Mucosa of descending colon (tissue), 3 donors: ENCODE data around the gene UBR2. TPM values are rescaled to one million over a fixed set of nuclear protein-coding genes. Genes with fewer than 3 reads are reported as not detected.
"Not testable (repeated sequence)": the region's sequence is repeated elsewhere in the genome, so short reads cannot be mapped to it uniquely, and the experiment has no call there.

Source experiments
- ATAC-seq: fragments of 200-7000 bp; cut with Tn5 transposase; one replicate; pipeline ENCODE4 v1.9.1; 2020; ENCODE audit warnings: mild to moderate bottlenecking, moderate library complexity
- DNase-seq, 3 donors: peaks; one replicate each; pipeline ENCODE4 v3.0.0-alpha.2; 2020
- H3K36me3 ChIP-seq: fragments of 200-600 bp; one replicate; pipeline ENCODE4 v1.8.0; 2021; ENCODE audit warnings: low read depth, mild to moderate bottlenecking
- H3K4me1 ChIP-seq: fragments of 200-600 bp; one replicate; pipeline ENCODE4 v1.8.0; 2021; ENCODE audit warnings: low read depth, mild to moderate bottlenecking
- H3K4me3 ChIP-seq: fragments of 200-600 bp; one replicate; pipeline ENCODE4 v1.8.0; 2021; ENCODE audit warnings: mild to moderate bottlenecking
- H3K9me3 ChIP-seq: fragments of 200-600 bp; one replicate; pipeline ENCODE4 v1.8.0; 2021; ENCODE audit warnings: mild to moderate bottlenecking
- CTCF ChIP-seq: fragments of 200-600 bp; IDR thresholded peaks from one replicate; pipeline ENCODE4 v1.8.0; 2022; ENCODE audit warnings: antibody characterized with exemption, mild to moderate bottlenecking
- intact Hi-C, 2 donors: fragments of 100-400 bp; cut with DNase I in 1 of 2; cut with micrococcal nuclease in 1 of 2; formaldehyde crosslinking; loops; one replicate each; pipeline versions ENCODE4 v1.11.0 to v1.11.1; 2022; cut with DNase I, micrococcal nuclease
- total RNA-seq, 3 donors: library from RNA; stranded (reverse); fragmentation: NEBNext Ultra II Directional in 2 of 3; extraction: Animal tissue kit (Norgen Biotek cat#: 25700) in 2 of 3; gene quantifications; one replicate each; pipeline versions ENCODE4 v1.2.1 to v1.2.4, GENCODE V29; 2021 to 2023
- donor health status: DM: no; HTN: no; CAD: no; lungs with moderate emphysema.
- donor health status: DM: no; HTN: no; CAD: no.
- donor health status: DM: no; HTN: yes; CAD: no.

Gene UBR2
- total RNA-seq, 3 donors from 2014 or later = 41.2 to 53.1 (median 49.6) TPM

DNA sequence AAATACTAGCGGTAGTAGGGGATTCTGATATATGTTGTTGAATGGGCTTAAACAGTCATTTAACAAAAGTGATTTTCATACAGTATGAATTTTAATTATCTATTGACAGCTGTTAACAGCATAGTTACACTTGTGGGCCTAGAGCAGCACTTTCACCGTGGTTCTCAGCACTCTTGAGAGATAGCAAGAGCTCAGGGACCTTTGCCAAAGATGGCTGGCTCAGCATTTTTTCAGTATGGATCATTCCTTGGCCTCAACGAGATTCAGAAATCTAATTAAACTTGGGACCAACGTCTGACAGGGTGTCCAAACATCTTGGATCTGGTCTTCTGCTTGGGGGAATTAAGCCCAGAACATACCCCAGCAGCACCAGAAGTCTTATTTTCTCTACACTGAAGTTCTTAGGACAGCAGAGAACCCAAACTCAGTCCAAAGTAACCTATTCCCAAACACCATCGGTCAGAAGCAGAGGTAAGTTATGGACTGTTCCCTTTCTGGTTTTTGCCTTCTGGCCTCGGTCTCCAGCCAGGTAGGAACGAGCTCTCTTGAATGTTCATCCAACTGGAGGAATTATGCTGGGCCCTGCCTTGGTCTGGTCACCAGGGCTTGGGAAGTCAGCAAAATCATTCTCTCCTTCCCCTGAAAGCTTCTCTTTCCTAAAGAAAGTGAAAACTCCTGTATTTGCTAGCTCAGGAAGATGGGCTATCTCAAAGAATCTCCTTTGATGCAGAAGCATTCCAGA lies 132.9 kb downstream of the UBR2 start:
- intact Hi-C loops = no loop called here
- Histone ChIP-seq H3K36me3 (no peaks in the 10 kb centered on the region), H3K4me1 (no peaks in the 10 kb centered on the region), H3K9me3 (no peaks in the 10 kb centered on the region), H3K4me3 (no peak overlapping the region)
- DNase-seq = peak in 1 of 3 donors; percentile 21
- peak; percentile 7 for ATAC-seq
- no peak for TF ChIP-seq CTCF

- Histone ChIP-seq H3K9me3 (no peaks in the 10 kb centered on the region), H3K4me3 (no peak overlapping the region), H3K4me1 (no peaks in the 10 kb centered on the region), H3K36me3 (no peaks in the 10 kb centered on the region)
- no peak for DNase-seq
- TF ChIP-seq CTCF = no peak
- intact Hi-C loops = no loop called here
- no peak for ATAC-seq
Observed at GRCh38 chr6:42697268-42697655, 133.4 kb downstream of the UBR2 start.

DNA sequence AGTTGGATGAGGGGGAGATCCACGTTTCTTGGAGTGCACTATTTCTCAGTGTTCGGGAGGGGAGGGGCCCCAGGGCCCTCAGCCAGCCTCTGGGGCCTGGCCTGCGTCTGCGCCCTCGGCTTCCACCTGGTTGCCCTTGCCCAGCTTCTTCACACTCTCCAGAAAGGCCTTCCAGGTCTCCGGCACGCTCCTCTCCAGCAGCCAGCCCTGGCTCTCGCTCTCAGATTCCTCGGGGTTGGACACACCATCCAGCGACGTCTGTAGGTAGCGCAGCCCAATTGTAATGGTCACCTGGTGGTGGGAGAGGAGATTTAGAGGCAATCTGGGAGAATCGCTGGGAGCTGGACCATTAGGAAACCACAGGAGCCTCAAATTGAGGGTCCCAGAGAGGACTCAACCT lies 134.4 kb downstream of the UBR2 start:
- ATAC-seq (peak; percentile 8), DNase-seq (no peak)
- Histone ChIP-seq H3K4me3 (no peak overlapping the region), H3K4me1 (no peaks in the 10 kb centered on the region), H3K36me3 (no peaks in the 10 kb centered on the region), H3K9me3 (no peaks in the 10 kb centered on the region)
- no peak for TF ChIP-seq CTCF
- intact Hi-C loops = no loop called here

- no peaks in the 10 kb centered on the region for H3K4me1 ChIP-seq
- H3K9me3 ChIP-seq = no peaks in the 10 kb centered on the region
- ATAC-seq (no peak), DNase-seq (no peak)
- no peak for TF ChIP-seq CTCF
- H3K36me3 ChIP-seq = no peaks in the 10 kb centered on the region
- no peak overlapping the region for H3K4me3 ChIP-seq
- intact Hi-C loops = no loop called here
Observed at GRCh38 chr6:42702200-42702599, 138.4 kb downstream of the UBR2 start.

DNA sequence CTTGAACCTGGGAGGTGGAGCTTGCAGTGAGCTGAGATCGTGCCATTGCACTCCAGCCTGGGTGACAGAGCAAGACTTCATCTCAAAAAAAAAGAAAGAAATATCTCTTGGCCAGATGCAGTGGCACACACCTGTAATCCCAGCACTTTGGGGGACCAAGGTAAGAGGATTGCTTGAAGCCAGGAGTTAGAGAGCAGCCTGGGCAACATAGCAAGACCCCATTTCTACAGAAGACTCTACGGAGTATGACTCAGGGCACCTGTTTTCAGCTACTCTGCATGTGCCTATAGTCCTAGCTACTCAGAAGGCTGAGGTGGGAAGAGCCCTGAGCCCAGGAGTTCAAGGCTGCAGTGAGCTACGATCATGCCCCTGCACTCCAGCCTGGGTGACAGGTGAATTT lies 139.0 kb downstream of the UBR2 start:
- intact Hi-C loops, DNase-seq, H3K4me3 ChIP-seq, ATAC-seq, H3K9me3 ChIP-seq, H3K36me3 ChIP-seq, H3K4me1 ChIP-seq: not testable (repeated sequence)

- Histone ChIP-seq H3K4me3 (no peak overlapping the region), H3K36me3 (no peaks in the 10 kb centered on the region), H3K9me3 (no peaks in the 10 kb centered on the region), H3K4me1 (no peaks in the 10 kb centered on the region)
- DNase-seq (no peak), ATAC-seq (peak; percentile 34)
- TF ChIP-seq CTCF = no peak
- intact Hi-C loops = no loop called here
Observed at GRCh38 chr6:42704251-42704936, 140.6 kb downstream of the UBR2 start.
